Prostate gland (tissue), 2 donors: ENCODE measurements around the gene AOAH. TPM values are rescaled to one million over a fixed set of nuclear protein-coding genes. Genes with fewer than 3 reads are reported as not detected.

Experiments
- DNase-seq: peaks from one replicate; pipeline ENCODE4 v3.0.0-alpha.2; 2019; ENCODE audit warnings: low spot score
- H3K27ac ChIP-seq, 2 donors: fragments of 200-600 bp; sonication (generic); 2 replicates each; pipeline ENCODE4 v1.5.1; 2017 to 2019
- H3K27me3 ChIP-seq: fragments of 200-600 bp; sonication (generic); replicated peaks from 2 replicates; pipeline ENCODE4 v1.5.1; 2019; ENCODE audit not compliant: insufficient read depth
- H3K36me3 ChIP-seq, 2 donors: fragments of 200-600 bp; sonication (generic); 1 replicate in 1 of 2; 2 replicates in 1 of 2; pipeline versions ENCODE4 v1.5.1 to v1.8.1; 2017 to 2019
- H3K4me1 ChIP-seq: fragments of 200-600 bp; sonication (generic); replicated peaks from 2 replicates; pipeline ENCODE4 v1.5.1; 2019
- H3K4me3 ChIP-seq, 2 donors: fragments of 200-600 bp; sonication (generic); 2 replicates each; pipeline ENCODE4 v1.5.1; 2017 to 2019
- H3K9me3 ChIP-seq: fragments of 200-600 bp; sonication (generic); 2 replicates; pipeline ENCODE4 v1.5.1; 2017
- POLR2A ChIP-seq: fragments of 450-650 bp; IDR thresholded peaks from one replicate; pipeline ENCODE4 v1.6.1; 2016; ENCODE audit warnings: antibody characterized with exemption, mild to moderate bottlenecking
- POLR2AphosphoS5 ChIP-seq: sonication (generic); formaldehyde crosslinking; IDR thresholded peaks from one replicate; pipeline ENCODE4 v1.6.1; 2017; ENCODE audit warnings: antibody characterized with exemption
- WGBS: methylation state at CpG from one replicate; pipeline ENCODE4 v1.1.5; 2018; 5-methylcytosine and 5-hydroxymethylcytosine counted together
- intact Hi-C: fragments of 100-400 bp; cut with DNase I; formaldehyde crosslinking; loops from one replicate; pipeline ENCODE4 v1.14.2; 2022
- total RNA-seq, 2 donors: library from RNA; depleted of rRNA; stranded (reverse); fragments of >200 nt; gene quantifications; one replicate each; pipeline ENCODE4 v1.1.0, GENCODE V29; 2016
- TF ChIP-seq, protein P1 (sequence below), 4 experiments: fragments of 200-600 bp in 2 of 4; fragments of 450-650 bp in 2 of 4; sonication (generic) in 2 of 4; IDR thresholded peaks; 1 replicate in 3 of 4; 2 replicates in 1 of 4; pipeline ENCODE4 v1.5.1; 2016 to 2019; ENCODE audit warnings: antibody characterized with exemption in 4 of 4, mild to moderate bottlenecking in 2 of 4, moderate library complexity in 2 of 4

Gene AOAH
- total RNA-seq, 2 donors from 2014 or later: 4.1 to 4.8 TPM

DNA sequence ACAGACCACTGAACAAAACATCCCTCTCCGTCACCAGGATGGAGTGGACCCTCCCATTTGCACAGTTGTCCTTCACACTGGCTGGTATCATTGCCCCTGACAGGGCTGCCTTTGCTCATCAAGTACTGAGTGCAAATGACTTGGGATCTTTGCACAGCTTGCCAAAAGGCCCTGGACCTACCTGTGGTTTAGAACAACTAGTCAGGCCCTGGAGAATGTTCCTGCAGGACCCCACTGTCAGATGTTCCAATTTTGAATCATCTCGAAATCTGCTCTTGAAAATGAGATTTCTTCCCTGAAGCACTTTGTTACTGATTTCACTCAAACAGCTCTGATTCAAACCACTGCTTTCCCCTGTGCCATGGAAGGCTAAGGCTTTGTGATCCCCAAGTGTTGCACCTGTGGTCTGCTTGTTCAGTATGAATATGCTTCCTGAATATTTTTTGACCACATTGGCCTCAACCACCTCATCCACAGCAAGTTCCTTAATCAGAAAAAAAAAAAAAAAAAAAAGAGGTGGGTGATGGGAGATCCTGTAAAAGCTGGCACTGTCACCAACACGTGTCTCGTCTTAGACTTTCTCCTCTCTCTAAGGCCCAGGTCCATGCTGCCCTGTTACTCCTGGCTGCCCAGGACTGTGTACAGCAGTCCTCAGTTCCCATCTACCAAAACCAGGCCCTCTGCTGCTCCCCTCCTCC, 2.7 kb upstream of the AOAH start:
- intact Hi-C loops: no loop called here
- Histone ChIP-seq H3K36me3 (no peaks in the 10 kb centered on the region), H3K4me3 (no peak overlapping the region), H3K9me3 (no peaks in the 10 kb centered on the region), H3K27ac (no peak overlapping the region), H3K4me1 (no peaks in the 10 kb centered on the region), H3K27me3 (no peaks in the 10 kb centered on the region)
- 86% methylated on average over 4 of the region's 4 CpGs for WGBS
- DNase-seq: no peak
- TF ChIP-seq POLR2A (no peak), POLR2AphosphoS5 (no peak)
- TF ChIP-seq, protein P1, sequence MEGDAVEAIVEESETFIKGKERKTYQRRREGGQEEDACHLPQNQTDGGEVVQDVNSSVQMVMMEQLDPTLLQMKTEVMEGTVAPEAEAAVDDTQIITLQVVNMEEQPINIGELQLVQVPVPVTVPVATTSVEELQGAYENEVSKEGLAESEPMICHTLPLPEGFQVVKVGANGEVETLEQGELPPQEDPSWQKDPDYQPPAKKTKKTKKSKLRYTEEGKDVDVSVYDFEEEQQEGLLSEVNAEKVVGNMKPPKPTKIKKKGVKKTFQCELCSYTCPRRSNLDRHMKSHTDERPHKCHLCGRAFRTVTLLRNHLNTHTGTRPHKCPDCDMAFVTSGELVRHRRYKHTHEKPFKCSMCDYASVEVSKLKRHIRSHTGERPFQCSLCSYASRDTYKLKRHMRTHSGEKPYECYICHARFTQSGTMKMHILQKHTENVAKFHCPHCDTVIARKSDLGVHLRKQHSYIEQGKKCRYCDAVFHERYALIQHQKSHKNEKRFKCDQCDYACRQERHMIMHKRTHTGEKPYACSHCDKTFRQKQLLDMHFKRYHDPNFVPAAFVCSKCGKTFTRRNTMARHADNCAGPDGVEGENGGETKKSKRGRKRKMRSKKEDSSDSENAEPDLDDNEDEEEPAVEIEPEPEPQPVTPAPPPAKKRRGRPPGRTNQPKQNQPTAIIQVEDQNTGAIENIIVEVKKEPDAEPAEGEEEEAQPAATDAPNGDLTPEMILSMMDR (IDR thresholded peaks at IDR 0.05): no peak

DNA sequence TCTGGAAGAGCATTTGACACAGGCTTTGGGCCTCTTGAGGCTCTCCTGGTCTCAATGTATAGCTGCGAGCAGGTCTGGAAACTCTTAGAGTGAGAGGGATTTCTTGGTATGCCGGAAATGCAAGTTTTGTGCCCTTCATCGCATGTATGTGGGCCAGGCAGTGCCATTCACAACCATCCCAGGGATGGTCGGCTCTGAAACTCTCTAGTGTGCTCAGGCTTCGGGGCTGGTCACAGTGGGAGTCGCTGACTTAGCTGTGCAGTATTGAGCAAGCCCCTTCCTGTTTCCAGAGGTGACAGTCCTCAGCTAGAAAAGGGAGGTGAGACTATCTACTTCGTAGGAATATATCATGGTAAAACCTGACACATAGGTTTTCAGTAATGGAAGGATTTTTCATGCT, 2.0 kb upstream of the AOAH start:
- intact Hi-C loops: no loop called here
- no peak for TF ChIP-seq POLR2AphosphoS5
- TF ChIP-seq, protein P1 (IDR thresholded peaks at IDR 0.05): no peak
- no peak for TF ChIP-seq POLR2A
- no peaks in the 10 kb centered on the region for H3K27me3 ChIP-seq
- H3K4me3 ChIP-seq: no peak overlapping the region
- no peak overlapping the region for H3K27ac ChIP-seq
- no peaks in the 10 kb centered on the region for H3K36me3 ChIP-seq
- no peak for DNase-seq
- 88% methylated on average over 7 of the region's 7 CpGs for WGBS
- H3K4me1 ChIP-seq: no peaks in the 10 kb centered on the region
- H3K9me3 ChIP-seq: no peaks in the 10 kb centered on the region

DNA sequence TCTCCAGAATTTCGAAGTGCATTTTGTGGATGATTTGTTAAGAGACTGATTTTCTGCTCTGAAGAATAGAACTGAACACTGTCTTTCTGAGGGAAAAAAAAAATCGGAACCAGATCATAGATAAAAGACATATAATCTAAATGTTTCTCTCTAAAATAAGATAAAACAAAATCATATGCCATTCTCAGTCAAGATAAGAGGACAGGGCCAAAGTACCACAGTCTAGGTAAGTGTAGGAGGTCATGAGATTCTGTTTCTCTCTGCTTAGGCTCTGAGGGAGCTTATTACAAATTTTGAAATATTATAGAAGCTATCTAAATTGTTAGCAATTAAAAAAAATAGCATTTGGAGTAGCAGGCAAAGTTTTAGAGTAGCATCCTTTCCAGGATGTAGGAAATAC, 702 bp upstream of the AOAH start:
- TF ChIP-seq, protein P1 (IDR thresholded peaks at IDR 0.05): no peak
- no peak for TF ChIP-seq POLR2AphosphoS5
- TF ChIP-seq POLR2A: no peak
- Histone ChIP-seq H3K4me1 (no peaks in the 10 kb centered on the region), H3K27ac (no peak overlapping the region), H3K9me3 (no peaks in the 10 kb centered on the region), H3K27me3 (no peaks in the 10 kb centered on the region), H3K4me3 (no peak overlapping the region), H3K36me3 (no peaks in the 10 kb centered on the region)
- 76% methylated on average over 2 of the region's 2 CpGs for WGBS
- DNase-seq: no peak
- intact Hi-C loops: no loop called here

DNA sequence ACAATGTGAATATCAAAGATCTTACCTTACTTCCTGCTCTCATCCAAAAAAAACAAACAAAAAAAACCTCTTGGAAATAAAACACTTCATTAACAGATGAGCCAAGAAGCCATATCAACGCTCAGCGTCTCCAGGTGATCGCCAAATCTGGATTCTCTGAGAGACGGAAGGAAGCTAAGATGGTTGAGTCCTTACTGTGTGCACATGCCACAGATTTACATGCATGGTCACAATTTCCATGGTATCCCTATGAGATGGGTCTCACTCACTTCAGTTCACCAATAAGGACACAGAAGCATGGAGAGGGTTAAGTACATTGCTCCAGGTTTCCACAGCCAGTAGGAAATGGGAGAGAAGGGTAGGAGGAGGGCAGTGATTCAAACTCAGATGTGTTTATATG, 1.0 kb downstream of the AOAH start:
- DNase-seq: no peak
- no peak overlapping the region for H3K27ac ChIP-seq
- intact Hi-C loops: no loop called here
- WGBS: 91% methylated on average over 4 of the region's 4 CpGs
- H3K27me3 ChIP-seq: no peaks in the 10 kb centered on the region
- H3K4me3 ChIP-seq: no peak overlapping the region
- TF ChIP-seq, protein P1 (IDR thresholded peaks at IDR 0.05): no peak
- TF ChIP-seq POLR2A: no peak
- TF ChIP-seq POLR2AphosphoS5: no peak
- no peaks in the 10 kb centered on the region for H3K36me3 ChIP-seq
- no peaks in the 10 kb centered on the region for H3K9me3 ChIP-seq
- no peaks in the 10 kb centered on the region for H3K4me1 ChIP-seq

DNA sequence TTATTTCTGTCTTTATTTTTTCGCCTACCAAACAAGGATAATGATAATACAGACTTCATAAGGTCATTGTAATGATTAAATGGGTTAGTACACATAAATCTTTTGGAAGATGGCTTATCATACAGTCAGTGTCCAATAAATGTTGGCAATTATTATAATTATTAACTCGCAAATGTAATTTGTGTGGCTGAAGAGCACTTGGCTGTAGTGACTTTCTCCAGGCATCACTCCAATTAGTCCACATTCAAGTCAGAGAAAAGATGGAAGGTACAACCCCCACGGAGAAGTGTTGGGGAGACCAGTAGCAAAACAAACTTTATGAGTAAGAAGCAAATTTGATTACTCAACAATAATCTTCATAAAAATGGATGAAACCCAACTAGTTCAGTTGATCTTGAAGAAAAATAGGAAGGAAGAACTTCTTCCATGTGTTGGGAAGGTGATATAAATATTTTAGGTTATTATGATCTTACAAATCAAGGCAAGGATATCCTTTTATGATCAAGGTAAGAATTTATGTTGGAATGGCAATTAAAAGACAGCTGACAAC, 5.1 kb downstream of the AOAH start:
- intact Hi-C loops: no loop called here
- Histone ChIP-seq H3K27me3 (no peaks in the 10 kb centered on the region), H3K9me3 (no peaks in the 10 kb centered on the region), H3K4me1 (no peaks in the 10 kb centered on the region), H3K27ac (no peak overlapping the region), H3K36me3 (no peaks in the 10 kb centered on the region), H3K4me3 (no peak overlapping the region)
- no peak for DNase-seq
- 51% methylated on average over 3 of the region's 3 CpGs for WGBS
- TF ChIP-seq POLR2A (no peak), POLR2AphosphoS5 (no peak)
- TF ChIP-seq, protein P1 (IDR thresholded peaks at IDR 0.05): no peak
